ENCODE measurements around the gene OTOF. TPM values are rescaled to one million over a fixed set of nuclear protein-coding genes. Genes with fewer than 3 reads are reported as not detected.

Gene OTOF
- total and polyA plus RNA-seq, 9 of the 15 experiments (the other 6 are each of a cell fraction or from before 2014, with no cell fraction given): 0.03 to 0.11 (median 0.06) TPM; not detected in 5

DNA sequence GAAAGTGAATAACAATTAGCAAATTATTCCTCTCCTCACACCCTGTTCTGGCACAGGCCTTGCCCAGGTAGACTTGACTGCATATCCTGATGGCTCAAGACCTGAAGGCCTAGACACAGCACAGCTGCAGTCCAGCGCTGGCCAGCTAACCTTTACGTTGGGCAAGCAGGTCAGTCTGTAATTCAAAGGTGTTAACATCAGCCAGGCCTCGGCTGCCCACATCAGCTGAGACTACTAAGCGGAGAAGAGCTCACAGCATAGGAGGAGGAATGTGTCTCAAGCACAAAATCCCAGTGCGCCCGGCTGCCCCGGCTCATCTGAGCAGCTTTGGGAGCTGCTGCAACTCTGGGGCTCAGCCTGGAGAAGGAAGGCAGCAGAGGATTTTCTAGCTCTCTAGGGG is 33.5 kb upstream of the OTOF start:
- DNase-seq (ENCODE audit: extremely low read depth in 1 of 4, low spot score in 3 of 4) (no peak), FAIRE-seq (no peak), ATAC-seq (no peak)
- no peaks in the 10 kb centered on the region for H3K9me1 ChIP-seq (ENCODE audit: control insufficient read depth, insufficient read depth, low read length)
- H3K9me3 ChIP-seq (replicated peaks; ENCODE audit: control insufficient read depth, insufficient read depth, low read depth, low read length): no peaks in the 10 kb centered on the region
- in situ Hi-C loops (cut with MboI) (no loop called here), intact Hi-C loops (cut with micrococcal nuclease) (no loop called here)
- no peak overlapping the region for H2AFZ ChIP-seq (ENCODE audit: low read depth, low read length)
- H3K4me3 ChIP-seq: no peak overlapping the region
- no TSS peak for BruUV-seq (replicated peaks)
- no peak overlapping the region for H3K27ac ChIP-seq (ENCODE audit: extremely low read depth, low read depth, low read length)
- WGBS (ENCODE audit: insufficient coverage, low coverage, missing lambda C conversion rate): 6% methylated on average over 4 of the region's 7 CpGs
- H3K79me2 ChIP-seq (ENCODE audit: control insufficient read depth, insufficient read depth, low read length): no peaks in the 10 kb centered on the region
- TF ChIP-seq SMARCA5 (IDR thresholded peaks at IDR 0.05) (no peak), TAF15 (IDR thresholded peaks at IDR 0.05; ENCODE audit: low read depth, low read length) (no peak), XRCC4 (IDR thresholded peaks at IDR 0.05; ENCODE audit: extremely low read depth, insufficient read depth, insufficient read length) (no peak), ZNF444 (CRISPR knock-in tag; IDR thresholded peaks at IDR 0.05) (no peak), ETV1 (tag; conservative IDR thresholded peaks at IDR 0.05; ENCODE audit: low read depth) (no peak), ELF2 (CRISPR knock-in tag; IDR thresholded peaks at IDR 0.05) (no peak), ZFX (CRISPR knock-in tag; IDR thresholded peaks at IDR 0.05) (no peak), ZNF76 (CRISPR knock-in tag; IDR thresholded peaks at IDR 0.05; ENCODE audit: borderline replicate concordance) (no peak)
- TF ChIP-seq, protein P1, sequence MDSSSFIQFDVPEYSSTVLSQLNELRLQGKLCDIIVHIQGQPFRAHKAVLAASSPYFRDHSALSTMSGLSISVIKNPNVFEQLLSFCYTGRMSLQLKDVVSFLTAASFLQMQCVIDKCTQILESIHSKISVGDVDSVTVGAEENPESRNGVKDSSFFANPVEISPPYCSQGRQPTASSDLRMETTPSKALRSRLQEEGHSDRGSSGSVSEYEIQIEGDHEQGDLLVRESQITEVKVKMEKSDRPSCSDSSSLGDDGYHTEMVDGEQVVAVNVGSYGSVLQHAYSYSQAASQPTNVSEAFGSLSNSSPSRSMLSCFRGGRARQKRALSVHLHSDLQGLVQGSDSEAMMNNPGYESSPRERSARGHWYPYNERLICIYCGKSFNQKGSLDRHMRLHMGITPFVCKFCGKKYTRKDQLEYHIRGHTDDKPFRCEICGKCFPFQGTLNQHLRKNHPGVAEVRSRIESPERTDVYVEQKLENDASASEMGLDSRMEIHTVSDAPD (CRISPR knock-in tag; IDR thresholded peaks at IDR 0.05): no peak
- TF ChIP-seq, protein P2, sequence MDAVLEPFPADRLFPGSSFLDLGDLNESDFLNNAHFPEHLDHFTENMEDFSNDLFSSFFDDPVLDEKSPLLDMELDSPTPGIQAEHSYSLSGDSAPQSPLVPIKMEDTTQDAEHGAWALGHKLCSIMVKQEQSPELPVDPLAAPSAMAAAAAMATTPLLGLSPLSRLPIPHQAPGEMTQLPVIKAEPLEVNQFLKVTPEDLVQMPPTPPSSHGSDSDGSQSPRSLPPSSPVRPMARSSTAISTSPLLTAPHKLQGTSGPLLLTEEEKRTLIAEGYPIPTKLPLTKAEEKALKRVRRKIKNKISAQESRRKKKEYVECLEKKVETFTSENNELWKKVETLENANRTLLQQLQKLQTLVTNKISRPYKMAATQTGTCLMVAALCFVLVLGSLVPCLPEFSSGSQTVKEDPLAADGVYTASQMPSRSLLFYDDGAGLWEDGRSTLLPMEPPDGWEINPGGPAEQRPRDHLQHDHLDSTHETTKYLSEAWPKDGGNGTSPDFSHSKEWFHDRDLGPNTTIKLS (IDR thresholded peaks at IDR 0.05; ENCODE audit: borderline replicate concordance, low read depth): no peak
- TF ChIP-seq, protein P3, sequence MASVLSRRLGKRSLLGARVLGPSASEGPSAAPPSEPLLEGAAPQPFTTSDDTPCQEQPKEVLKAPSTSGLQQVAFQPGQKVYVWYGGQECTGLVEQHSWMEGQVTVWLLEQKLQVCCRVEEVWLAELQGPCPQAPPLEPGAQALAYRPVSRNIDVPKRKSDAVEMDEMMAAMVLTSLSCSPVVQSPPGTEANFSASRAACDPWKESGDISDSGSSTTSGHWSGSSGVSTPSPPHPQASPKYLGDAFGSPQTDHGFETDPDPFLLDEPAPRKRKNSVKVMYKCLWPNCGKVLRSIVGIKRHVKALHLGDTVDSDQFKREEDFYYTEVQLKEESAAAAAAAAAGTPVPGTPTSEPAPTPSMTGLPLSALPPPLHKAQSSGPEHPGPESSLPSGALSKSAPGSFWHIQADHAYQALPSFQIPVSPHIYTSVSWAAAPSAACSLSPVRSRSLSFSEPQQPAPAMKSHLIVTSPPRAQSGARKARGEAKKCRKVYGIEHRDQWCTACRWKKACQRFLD (CRISPR knock-in tag; IDR thresholded peaks at IDR 0.05): no peak
- TF ChIP-seq, protein P4, sequence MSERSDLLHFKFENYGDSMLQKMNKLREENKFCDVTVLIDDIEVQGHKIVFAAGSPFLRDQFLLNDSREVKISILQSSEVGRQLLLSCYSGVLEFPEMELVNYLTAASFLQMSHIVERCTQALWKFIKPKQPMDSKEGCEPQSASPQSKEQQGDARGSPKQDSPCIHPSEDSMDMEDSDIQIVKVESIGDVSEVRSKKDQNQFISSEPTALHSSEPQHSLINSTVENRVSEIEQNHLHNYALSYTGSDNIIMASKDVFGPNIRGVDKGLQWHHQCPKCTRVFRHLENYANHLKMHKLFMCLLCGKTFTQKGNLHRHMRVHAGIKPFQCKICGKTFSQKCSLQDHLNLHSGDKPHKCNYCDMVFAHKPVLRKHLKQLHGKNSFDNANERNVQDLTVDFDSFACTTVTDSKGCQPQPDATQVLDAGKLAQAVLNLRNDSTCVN (CRISPR knock-in tag; IDR thresholded peaks at IDR 0.05): no peak
- H4K20me1 ChIP-seq (replicated peaks; ENCODE audit: control insufficient read depth, insufficient read depth, low read length): 0 out of 2 replicates have a peak, but pooled peaks cover 7% of the 10 kb centered on the region
- CTCF ChIA-PET (ENCODE audit: low intra/inter-chr PET ratio): no interaction called here
- peaks cover 32 to 71% of the 10 kb centered on the region in 2 experiments; a peak in 4 of 5 replicates for H3K27me3 ChIP-seq (ENCODE audit: control insufficient read depth in 2 of 2, insufficient read depth in 2 of 2, low read length in 2 of 2)
- no peaks in the 10 kb centered on the region; a peak in 1 of 5 replicates for H3K4me1 ChIP-seq (replicated peaks in 1 of 2; ENCODE audit: control insufficient read depth in 2 of 2, insufficient read depth in 2 of 2, low read length in 2 of 2)
- POLR2A ChIA-PET: interaction anchor here (0.6 to 1.8 kb wide), 4 partner anchors 9 to 266 kb away, joined by 3 to 6 read pairs (median 4); no protein-coding TSS in a partner anchor
- H3K36me3 ChIP-seq (ENCODE audit: control insufficient read depth, insufficient read depth, low read length): no peaks in the 10 kb centered on the region
- no peak overlapping the region for H3K4me2 ChIP-seq (ENCODE audit: insufficient read depth, low read length)
- no peak overlapping the region for H3K9ac ChIP-seq (ENCODE audit: insufficient read depth in 1 of 2, low read depth in 2 of 2, low read length in 2 of 2)
